OCI-LY7 (cell line): ENCODE measurements around the gene INTS1. TPM values are rescaled to one million over a fixed set of nuclear protein-coding genes. Genes with fewer than 3 reads are reported as not detected.

Source experiments
- BruUV-seq: library from RNA; stranded (reverse); fragments of 400-500 nt; replicated peaks from 2 replicates; lab custom pipeline; 2021; lab: Mats Ljungman, UMichigan
- CTCF ChIA-PET: fragments of 300-600 bp; sonication (Branson Sonifier 250); formaldehyde crosslinking; loops from one replicate; lab custom pipeline; 2022; ENCODE audit warnings: antibody characterized with exemption; ENCODE audit not compliant: unreplicated experiment; lab: Charles Lee
- POLR2A ChIA-PET: fragments of 300-600 bp; sonication (Branson Sonifier 250); formaldehyde crosslinking; loops from one replicate; lab custom pipeline; 2022; ENCODE audit warnings: antibody characterized with exemption; lab: Charles Lee
- DNase-seq: peaks from one replicate; pipeline ENCODE4 v3.0.0-alpha.2; 2015; ENCODE audit warnings: low spot score
- H2AFZ ChIP-seq: fragments of 200-600 bp; sonication (generic), shearing (Covaris generic); 2 replicates; pipeline ENCODE4 v1.6.1; 2014; ENCODE audit warnings: mild to moderate bottlenecking, antibody characterized with exemption, low read length, moderate library complexity
- H3K27ac ChIP-seq: fragments of 200-600 bp; sonication (generic); 2 replicates; pipeline ENCODE4 v1.5.1; 2014; ENCODE audit warnings: mixed run types, low read depth, mild to moderate bottlenecking, moderate library complexity, low read length, inconsistent platforms; ENCODE audit not compliant: poor library complexity, severe bottlenecking
- H3K36me3 ChIP-seq: fragments of 200-600 bp; sonication (generic); 2 replicates; pipeline ENCODE4 v1.6.1; 2014; ENCODE audit warnings: mild to moderate bottlenecking, antibody characterized with exemption, low read length, moderate library complexity, mixed read lengths; ENCODE audit not compliant: insufficient read depth
- H3K4me1 ChIP-seq: fragments of 200-600 bp; sonication (generic); 2 replicates; pipeline ENCODE4 v1.5.1; 2014; ENCODE audit warnings: mild to moderate bottlenecking, low read length; ENCODE audit not compliant: insufficient read depth, poor library complexity, severe bottlenecking
- H3K4me2 ChIP-seq: fragments of 200-600 bp; sonication (generic); 2 replicates; pipeline ENCODE4 v1.6.1; 2014; ENCODE audit warnings: mild to moderate bottlenecking, low read length
- H3K4me3 ChIP-seq: fragments of 200-600 bp; sonication (generic); 2 replicates; pipeline ENCODE4 v1.5.1; 2014; ENCODE audit warnings: mild to moderate bottlenecking, low read depth, low read length; ENCODE audit not compliant: poor library complexity, severe bottlenecking
- H3K79me2 ChIP-seq: fragments of 200-600 bp; sonication (generic); 2 replicates; pipeline ENCODE4 v1.6.1; 2016; ENCODE audit warnings: low read depth, mild to moderate bottlenecking, low read length, moderate library complexity, mixed read lengths; ENCODE audit not compliant: insufficient read depth
- H3K9me2 ChIP-seq: fragments of 200-600 bp; sonication (generic); 2 replicates; pipeline ENCODE4 v1.6.1; 2016; ENCODE audit warnings: mild to moderate bottlenecking, low read length, mixed read lengths; ENCODE audit not compliant: insufficient read depth
- H3K9me3 ChIP-seq: fragments of 200-600 bp; sonication (generic); 2 replicates; pipeline ENCODE4 v1.6.1; 2014; ENCODE audit warnings: mild to moderate bottlenecking, mixed run types, low read length, mixed read lengths
- H4K20me1 ChIP-seq: fragments of 200-600 bp; sonication (generic); 2 replicates; pipeline ENCODE4 v1.6.1; 2014; ENCODE audit warnings: mild to moderate bottlenecking, antibody characterized with exemption, low read length, moderate library complexity, mixed read lengths; ENCODE audit not compliant: insufficient read depth
- EZH2phosphoT487 ChIP-seq: fragments of 200-600 bp; sonication (generic); IDR thresholded peaks from 2 replicates; pipeline ENCODE4 v1.6.1; 2018; ENCODE audit warnings: low read depth, borderline replicate concordance, mild to moderate bottlenecking, mixed run types, antibody characterized with exemption, low read length, moderate library complexity, mixed read lengths
- intact Hi-C: fragments of 100-400 bp; cut with micrococcal nuclease; formaldehyde crosslinking; loops from one replicate; pipeline ENCODE4 v1.10.0; 2022; ENCODE audit not compliant: unreplicated experiment
- total RNA-seq, 2 experiments: library from RNA; depleted of rRNA in 1 of 2; stranded (reverse); fragments of >200 nt in 1 of 2; shearing (Covaris generic) in 1 of 2; gene quantifications; 2 replicates each; pipeline ENCODE4 v1.2.3, GENCODE V29; 2014 to 2022
- TF ChIP-seq, protein P1 (sequence below): fragments of 200-600 bp; sonication (generic); conservative IDR thresholded peaks from 2 replicates; pipeline ENCODE4 v1.5.1; 2014; ENCODE audit warnings: mild to moderate bottlenecking, antibody characterized with exemption, low read length, moderate library complexity, mixed read lengths

INTS1 gene
- total RNA-seq, 2 experiments from 2014 or later = 83.6 to 188 TPM

DNA sequence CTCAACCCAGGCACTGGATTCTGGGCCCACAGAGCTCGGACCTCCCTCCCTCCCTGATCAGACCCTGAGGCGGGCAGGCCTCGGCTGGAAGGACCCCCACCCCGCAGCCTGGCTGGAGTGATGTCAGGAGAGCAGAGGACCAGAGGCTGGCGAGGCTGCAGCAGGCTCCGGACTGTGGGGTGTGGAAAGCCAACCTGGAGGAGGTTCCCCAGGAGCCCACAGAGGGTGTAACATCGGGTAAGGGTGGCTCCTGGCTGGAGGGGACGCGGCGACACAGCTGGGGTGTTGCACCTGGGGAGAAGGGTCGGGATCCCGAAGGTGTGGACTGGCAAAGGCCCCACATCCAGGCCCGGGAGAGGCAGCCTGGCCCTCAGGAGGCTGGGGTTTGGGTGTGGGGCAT, 36.0 kb downstream of the INTS1 start:
- DNase-seq = no peak
- BruUV-seq = no TSS peak
- intact Hi-C loops = no loop called here
- Histone ChIP-seq H4K20me1 (no peaks in the 10 kb centered on the region), H3K79me2 (no peaks in the 10 kb centered on the region), H2AFZ (no peak overlapping the region), H3K4me3 (no peak overlapping the region), H3K27ac (no peak overlapping the region), H3K4me1 (no peaks in the 10 kb centered on the region), H3K9me3 (no peaks in the 10 kb centered on the region), H3K36me3 (peaks cover 22% of the 10 kb centered on the region), H3K9me2 (no peaks in the 10 kb centered on the region), H3K4me2 (no peak overlapping the region)
- CTCF ChIA-PET = no interaction called here
- TF ChIP-seq, protein P1, sequence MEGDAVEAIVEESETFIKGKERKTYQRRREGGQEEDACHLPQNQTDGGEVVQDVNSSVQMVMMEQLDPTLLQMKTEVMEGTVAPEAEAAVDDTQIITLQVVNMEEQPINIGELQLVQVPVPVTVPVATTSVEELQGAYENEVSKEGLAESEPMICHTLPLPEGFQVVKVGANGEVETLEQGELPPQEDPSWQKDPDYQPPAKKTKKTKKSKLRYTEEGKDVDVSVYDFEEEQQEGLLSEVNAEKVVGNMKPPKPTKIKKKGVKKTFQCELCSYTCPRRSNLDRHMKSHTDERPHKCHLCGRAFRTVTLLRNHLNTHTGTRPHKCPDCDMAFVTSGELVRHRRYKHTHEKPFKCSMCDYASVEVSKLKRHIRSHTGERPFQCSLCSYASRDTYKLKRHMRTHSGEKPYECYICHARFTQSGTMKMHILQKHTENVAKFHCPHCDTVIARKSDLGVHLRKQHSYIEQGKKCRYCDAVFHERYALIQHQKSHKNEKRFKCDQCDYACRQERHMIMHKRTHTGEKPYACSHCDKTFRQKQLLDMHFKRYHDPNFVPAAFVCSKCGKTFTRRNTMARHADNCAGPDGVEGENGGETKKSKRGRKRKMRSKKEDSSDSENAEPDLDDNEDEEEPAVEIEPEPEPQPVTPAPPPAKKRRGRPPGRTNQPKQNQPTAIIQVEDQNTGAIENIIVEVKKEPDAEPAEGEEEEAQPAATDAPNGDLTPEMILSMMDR = no peak
- TF ChIP-seq EZH2phosphoT487 = no peak
- POLR2A ChIA-PET = no interaction called here

DNA sequence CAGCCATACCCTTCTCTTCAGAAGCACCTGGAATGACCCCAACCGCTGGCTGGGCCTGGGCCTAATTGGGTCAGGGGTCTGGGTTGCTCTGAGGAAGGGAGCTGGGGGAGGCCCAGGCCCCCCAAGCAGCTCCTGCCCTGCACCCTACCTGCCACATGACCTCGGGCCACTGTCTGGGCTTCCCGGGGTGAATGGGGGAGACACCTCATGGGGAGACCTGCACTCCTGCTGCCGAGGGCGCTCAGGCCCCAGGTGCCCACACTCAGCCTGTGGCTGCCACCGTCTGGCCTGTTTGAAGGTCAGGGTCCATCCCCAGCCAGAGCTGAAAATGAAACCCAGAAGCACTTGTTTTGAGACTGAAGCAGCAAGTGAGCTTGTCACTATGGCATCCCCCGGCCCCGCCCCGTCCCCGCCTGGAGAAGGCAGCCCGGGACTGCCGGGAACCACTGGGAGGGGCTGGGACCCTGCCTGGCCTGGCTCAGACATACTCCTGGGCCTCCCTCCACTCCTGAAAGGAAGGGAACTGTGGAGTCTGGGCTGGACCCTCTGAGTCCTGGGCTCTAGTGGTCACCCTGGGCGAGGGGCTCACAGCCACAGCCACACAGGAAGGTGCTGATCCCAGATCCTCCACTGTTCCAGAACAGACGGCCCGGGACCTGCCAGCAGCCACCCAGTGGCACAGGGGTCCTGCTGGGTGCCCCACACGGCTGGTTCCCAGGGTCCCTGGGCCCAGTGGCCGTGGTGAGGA, 37.5 kb downstream of the INTS1 start:
- H3K79me2 ChIP-seq = no peaks in the 10 kb centered on the region
- intact Hi-C loops = no loop called here
- DNase-seq = no peak

More for the DNA sequence above, 37.5 kb downstream of the INTS1 start:
- BruUV-seq = no TSS peak
- ChIA-PET CTCF (no interaction called here), POLR2A (no interaction called here)
- TF ChIP-seq, protein P1 = no peak
- TF ChIP-seq EZH2phosphoT487 = no peak
- Histone ChIP-seq H3K36me3 (peaks cover 11% of the 10 kb centered on the region; the same call in 1 of the 2 replicates), H2AFZ (no peak overlapping the region), H3K4me1 (no peaks in the 10 kb centered on the region), H3K4me2 (no peak overlapping the region), H4K20me1 (no peaks in the 10 kb centered on the region), H3K9me2 (no peaks in the 10 kb centered on the region), H3K9me3 (no peaks in the 10 kb centered on the region), H3K27ac (no peak overlapping the region), H3K4me3 (no peak overlapping the region)
